Measurements from ENCODE around the gene LRP11. TPM values are rescaled to one million over a fixed set of nuclear protein-coding genes. Genes with fewer than 3 reads are reported as not detected.

Gene LRP11
- total and polyA plus RNA-seq, 10 of the 15 experiments (the other 5 are each of a cell fraction or from before 2014, with no cell fraction given), result under 0.01 to 0.23 (median 0.03) TPM; not detected in 6

GRCh38 chr6:149890629-149891045 lies 26.5 kb upstream of the LRP11 start (continued):
- TF ChIP-seq LARP7 (IDR thresholded peaks at IDR 0.05), result no peak

- no peak overlapping the region for H3K4me3 ChIP-seq
- H2AFZ ChIP-seq (ENCODE audit: control insufficient read depth, low read depth, low read length), result no peak overlapping the region
- H3K4me1 ChIP-seq (ENCODE audit: control insufficient read depth, insufficient read depth, low read length), result no peaks in the 10 kb centered on the region
- ATAC-seq (no peak), FAIRE-seq (no peak), DNase-seq (ENCODE audit: low read depth, low spot score) (no peak)
- no peaks in the 10 kb centered on the region; a peak in 2 of 4 replicates for H3K27me3 ChIP-seq (replicated peaks in 1 of 2; ENCODE audit: control insufficient read depth in 2 of 2, insufficient read depth in 2 of 2, low read length in 1 of 2)
- ChIA-PET SMC1A (ENCODE audit: uncharacterized antibody, unreplicated experiment) (interaction anchor here (0.6 kb wide), 1 partner anchor 184 kb away, joined by 4 read pairs; no protein-coding TSS in a partner anchor), CTCF (no interaction called here), POLR2A (no interaction called here), RAD21 (ENCODE audit: unreplicated experiment) (no interaction called here)
- H3K36me3 ChIP-seq (ENCODE audit: control insufficient read depth in 2 of 2, insufficient read depth in 2 of 2, low read length in 1 of 2), result no peaks in the 10 kb centered on the region
- no TSS peak for BruUV-seq (replicated peaks)
- in situ Hi-C loops (cut with MboI) (no loop called here), intact Hi-C loops (cut with micrococcal nuclease; ENCODE audit: unreplicated experiment) (no loop called here)
- TF ChIP-seq CHD2 (IDR thresholded peaks at IDR 0.05; ENCODE audit: borderline replicate concordance, low read depth, low read length) (no peak), ESRRA (IDR thresholded peaks at IDR 0.05; ENCODE audit: low read length) (no peak), NR2F1 (conservative IDR thresholded peaks at IDR 0.05) (no peak), HCFC1 (IDR thresholded peaks at IDR 0.05; ENCODE audit: low read length) (no peak), POLR2AphosphoS2 (IDR thresholded peaks at IDR 0.05; ENCODE audit: low read depth, low read length) (no peak), ASH2L (IDR thresholded peaks at IDR 0.05; ENCODE audit: borderline replicate concordance, low read depth) (no peak), RB1 (IDR thresholded peaks at IDR 0.05; ENCODE audit: borderline replicate concordance) (no peak), GABPA (IDR thresholded peaks at IDR 0.05; ENCODE audit: low read depth) (no peak), MTA2 (IDR thresholded peaks at IDR 0.05; ENCODE audit: low read depth) (no peak), EP300 (IDR thresholded peaks at IDR 0.05; ENCODE audit: borderline replicate concordance in 1 of 2, control insufficient read depth in 1 of 2, low read depth in 2 of 2, low read length in 2 of 2) (no peak), NFYB (IDR thresholded peaks at IDR 0.05; ENCODE audit: insufficient read depth, low read depth, low read length) (no peak), ZNF24 (IDR thresholded peaks at IDR 0.05) (no peak), JUNB (IDR thresholded peaks at IDR 0.05) (no peak)
- H3K9ac ChIP-seq (ENCODE audit: control insufficient read depth, insufficient read depth, low read length), result no peak overlapping the region
- H3K4me2 ChIP-seq (ENCODE audit: control insufficient read depth, insufficient read depth), result no peak overlapping the region
- H3K27ac ChIP-seq (ENCODE audit: control insufficient read depth, insufficient read depth), result no peak overlapping the region
- H4K20me1 ChIP-seq (ENCODE audit: control insufficient read depth, insufficient read depth), result no peaks in the 10 kb centered on the region
- WGBS (ENCODE audit: insufficient coverage, insufficient replicate concordance, low lambda C conversion rate, missing lambda C conversion rate), result 21% methylated on average over 7 of the region's 7 CpGs
- H3K9me3 ChIP-seq (replicated peaks; ENCODE audit: control insufficient read depth, insufficient read depth, low read length), result no peaks in the 10 kb centered on the region
- H3K79me2 ChIP-seq (ENCODE audit: control insufficient read depth, insufficient read depth, low read length), result no peaks in the 10 kb centered on the region
Observed at GRCh38 chr6:149889326-149889725, 25.2 kb upstream of the LRP11 start.
